Fibroblast of lung (primary cell): ENCODE data around the gene SBF2. TPM values are rescaled to one million over a fixed set of nuclear protein-coding genes. Genes with fewer than 3 reads are reported as not detected.

Source experiments
- DNase-seq, 2 donors: peaks; one replicate each; pipeline versions ENCODE4 v3.0.0 to v3.0.0-alpha.2; 2010; ENCODE audit warnings: low read depth in 2 of 2
- H2AFZ ChIP-seq: 2 replicates; pipeline ENCODE4 v1.5.1; 2012; ENCODE audit warnings: low read length, control low read depth, inconsistent platforms
- H3K27ac ChIP-seq: 2 replicates; pipeline ENCODE4 v1.5.1; 2011; ENCODE audit warnings: low read length, control low read depth; ENCODE audit not compliant: insufficient read depth
- H3K27me3 ChIP-seq: 2 replicates; pipeline ENCODE4 v1.5.1; 2011; ENCODE audit warnings: mild to moderate bottlenecking, low read length; ENCODE audit not compliant: control insufficient read depth, insufficient read depth
- H3K36me3 ChIP-seq: 2 replicates; pipeline ENCODE4 v1.5.1; 2011; ENCODE audit warnings: low read length; ENCODE audit not compliant: control insufficient read depth, insufficient read depth
- H3K4me1 ChIP-seq: 2 replicates; pipeline ENCODE4 v1.5.1; 2011; ENCODE audit warnings: low read length; ENCODE audit not compliant: control insufficient read depth, insufficient read depth; ENCODE audit errors: extremely low read depth
- H3K4me2 ChIP-seq: 2 replicates; pipeline ENCODE4 v1.5.1; 2011; ENCODE audit warnings: low read length, control low read depth; ENCODE audit not compliant: insufficient read depth; ENCODE audit errors: extremely low read depth
- H3K4me3 ChIP-seq, 4 experiments: fragments of 200-600 bp in 1 of 4; sonication (generic) in 1 of 4; replicated peaks in 1 of 4; 2 replicates each; pipeline ENCODE4 v1.5.1; 2011 to 2016; ENCODE audit warnings: low read length in 4 of 4, low read depth in 3 of 4, mild to moderate bottlenecking in 3 of 4, control low read depth in 2 of 4, inconsistent platforms in 1 of 4, mixed read lengths in 1 of 4; ENCODE audit not compliant: insufficient read depth in 1 of 4; ENCODE audit errors: control extremely low read depth in 1 of 4
- H3K79me2 ChIP-seq: 2 replicates; pipeline ENCODE4 v1.5.1; 2012; ENCODE audit warnings: mild to moderate bottlenecking, low read length, inconsistent platforms; ENCODE audit not compliant: control insufficient read depth, insufficient read depth
- H3K9ac ChIP-seq: 2 replicates; pipeline ENCODE4 v1.5.1; 2011; ENCODE audit warnings: mild to moderate bottlenecking, low read length, control low read depth; ENCODE audit not compliant: insufficient read depth
- H3K9me3 ChIP-seq: 2 replicates; pipeline ENCODE4 v1.5.1; 2012; ENCODE audit warnings: low read depth, low read length; ENCODE audit not compliant: control insufficient read depth, insufficient read depth
- H4K20me1 ChIP-seq: 2 replicates; pipeline ENCODE4 v1.5.1; 2011; ENCODE audit warnings: low read length; ENCODE audit not compliant: control insufficient read depth, insufficient read depth; ENCODE audit errors: extremely low read depth
- EZH2 ChIP-seq: IDR thresholded peaks from 2 replicates; pipeline ENCODE4 v1.5.1; 2012; ENCODE audit warnings: low read length, control low read depth, mild to moderate bottlenecking; ENCODE audit errors: missing control alignments
- polyA plus RNA-seq, 2 donors: library from polyadenylated mRNA; depleted of rRNA in 1 of 2; stranded (reverse) in 1 of 2; unstranded in 1 of 2; fragments of >200 nt; gene quantifications; 2 replicates each; pipeline ENCODE4 v1.2.1, GENCODE V29; 2011 to 2012; ENCODE audit warnings: missing spikeins in 1 of 2
- total RNA-seq: library from RNA; depleted of rRNA; stranded (reverse); fragments of >200 nt; gene quantifications from 2 replicates; pipeline ENCODE4 v1.2.1, GENCODE V29; 2014
- TF ChIP-seq, protein P1 (sequence below), 2 donors: IDR thresholded peaks in 1 of 2; conservative IDR thresholded peaks in 1 of 2; 1 replicate in 1 of 2; 2 replicates in 1 of 2; pipeline ENCODE4 v1.5.1; 2011 to 2012; ENCODE audit warnings: low read length in 2 of 2, control low read depth in 1 of 2, inconsistent platforms in 1 of 2, low read depth in 1 of 2, mild to moderate bottlenecking in 1 of 2

The SBF2 gene
- total and polyA plus RNA-seq, 2 donors (not counting 1 experiment from before 2014, with no cell fraction given), result 69.4 to 95.9 TPM

GRCh38 chr11:9955391-9955790 is 338.6 kb downstream of the SBF2 start:
- peak in 1 of 2 donors; percentile 23 for DNase-seq

GRCh38 chr11:9953994-9954626 is 339.9 kb downstream of the SBF2 start:
- H3K36me3 ChIP-seq, result peaks cover 7% of the 10 kb centered on the region
- no peaks in the 10 kb centered on the region for H4K20me1 ChIP-seq
- H3K4me1 ChIP-seq, result no peaks in the 10 kb centered on the region
- H3K4me3 ChIP-seq, result no peak overlapping the region
- H3K27ac ChIP-seq, result no peak overlapping the region
- no peaks in the 10 kb centered on the region for H3K79me2 ChIP-seq
- no peaks in the 10 kb centered on the region for H3K9me3 ChIP-seq
- no peak overlapping the region for H2AFZ ChIP-seq
- no peak for TF ChIP-seq EZH2
- TF ChIP-seq, protein P1, sequence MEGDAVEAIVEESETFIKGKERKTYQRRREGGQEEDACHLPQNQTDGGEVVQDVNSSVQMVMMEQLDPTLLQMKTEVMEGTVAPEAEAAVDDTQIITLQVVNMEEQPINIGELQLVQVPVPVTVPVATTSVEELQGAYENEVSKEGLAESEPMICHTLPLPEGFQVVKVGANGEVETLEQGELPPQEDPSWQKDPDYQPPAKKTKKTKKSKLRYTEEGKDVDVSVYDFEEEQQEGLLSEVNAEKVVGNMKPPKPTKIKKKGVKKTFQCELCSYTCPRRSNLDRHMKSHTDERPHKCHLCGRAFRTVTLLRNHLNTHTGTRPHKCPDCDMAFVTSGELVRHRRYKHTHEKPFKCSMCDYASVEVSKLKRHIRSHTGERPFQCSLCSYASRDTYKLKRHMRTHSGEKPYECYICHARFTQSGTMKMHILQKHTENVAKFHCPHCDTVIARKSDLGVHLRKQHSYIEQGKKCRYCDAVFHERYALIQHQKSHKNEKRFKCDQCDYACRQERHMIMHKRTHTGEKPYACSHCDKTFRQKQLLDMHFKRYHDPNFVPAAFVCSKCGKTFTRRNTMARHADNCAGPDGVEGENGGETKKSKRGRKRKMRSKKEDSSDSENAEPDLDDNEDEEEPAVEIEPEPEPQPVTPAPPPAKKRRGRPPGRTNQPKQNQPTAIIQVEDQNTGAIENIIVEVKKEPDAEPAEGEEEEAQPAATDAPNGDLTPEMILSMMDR (conservative IDR thresholded peaks at IDR 0.05 in 1 of 2, IDR thresholded peaks at IDR 0.05 in 1 of 2; ENCODE audit: low read depth in 1 of 2, low read length in 2 of 2), result no peak
- H3K9ac ChIP-seq, result no peak overlapping the region
- no peaks in the 10 kb centered on the region for H3K27me3 ChIP-seq
- H3K4me2 ChIP-seq, result no peak overlapping the region
- DNase-seq, result peak in 1 of 2 donors; percentile 44

More at GRCh38 chr11:9955391-9955790, 338.6 kb downstream of the SBF2 start:
- Histone ChIP-seq H3K27ac (no peak overlapping the region), H3K4me2 (no peak overlapping the region), H4K20me1 (no peaks in the 10 kb centered on the region), H3K9ac (no peak overlapping the region), H3K36me3 (peaks cover 9% of the 10 kb centered on the region), H2AFZ (no peak overlapping the region), H3K9me3 (no peaks in the 10 kb centered on the region), H3K4me3 (no peak overlapping the region), H3K79me2 (no peaks in the 10 kb centered on the region), H3K4me1 (no peaks in the 10 kb centered on the region), H3K27me3 (no peaks in the 10 kb centered on the region)
- TF ChIP-seq EZH2, result no peak
- TF ChIP-seq, protein P1 (conservative IDR thresholded peaks at IDR 0.05 in 1 of 2, IDR thresholded peaks at IDR 0.05 in 1 of 2; ENCODE audit: low read depth in 1 of 2, low read length in 2 of 2), result no peak

DNA sequence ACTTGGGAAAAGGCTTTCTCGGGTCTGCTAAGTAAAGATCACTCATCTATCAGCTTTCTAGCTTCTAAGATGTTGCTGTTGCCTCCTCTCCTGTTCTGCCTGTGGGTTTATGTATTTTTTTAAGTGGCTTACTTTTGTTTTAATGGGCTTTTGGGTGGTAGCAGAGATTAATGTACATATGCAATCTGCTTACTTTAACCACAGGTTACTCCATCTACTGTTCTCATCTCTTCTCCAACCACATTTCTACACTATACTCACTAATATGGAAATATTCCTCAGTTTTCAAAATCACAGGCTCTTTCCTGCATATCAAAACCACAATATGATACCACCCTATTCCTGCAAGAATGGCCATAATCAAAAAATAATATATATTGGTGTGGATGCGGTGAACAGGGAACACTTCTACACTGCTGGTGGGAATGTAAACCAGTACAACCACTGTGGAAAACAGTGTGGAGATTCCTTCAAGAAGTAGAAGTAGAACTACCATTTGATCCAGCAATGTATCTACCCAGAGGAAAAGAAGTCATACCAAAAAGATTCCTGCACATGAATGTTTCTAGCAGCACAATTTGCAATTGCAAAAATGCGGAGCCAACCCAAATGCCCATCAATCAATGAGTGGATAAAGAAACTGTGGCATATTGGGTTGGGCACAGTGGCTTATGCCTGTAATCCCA is 341.4 kb downstream of the SBF2 start:
- H3K4me3 ChIP-seq, result no peak overlapping the region
- no peak for DNase-seq
- no peaks in the 10 kb centered on the region for H4K20me1 ChIP-seq
- H3K36me3 ChIP-seq, result peaks cover 2% of the 10 kb centered on the region
- H3K79me2 ChIP-seq, result no peaks in the 10 kb centered on the region
- H3K4me2 ChIP-seq, result no peak overlapping the region
- H3K4me1 ChIP-seq, result no peaks in the 10 kb centered on the region
- H3K27me3 ChIP-seq, result no peaks in the 10 kb centered on the region
- no peak for TF ChIP-seq EZH2
- TF ChIP-seq, protein P1 (conservative IDR thresholded peaks at IDR 0.05 in 1 of 2, IDR thresholded peaks at IDR 0.05 in 1 of 2; ENCODE audit: low read depth in 1 of 2, low read length in 2 of 2), result no peak
- no peak overlapping the region for H2AFZ ChIP-seq
- H3K9ac ChIP-seq, result no peak overlapping the region
- no peaks in the 10 kb centered on the region for H3K9me3 ChIP-seq
- no peak overlapping the region for H3K27ac ChIP-seq
